ENCODE data around the gene AHCYL2.
A peak's percentile ranks its signal among the peaks of the same experiment; 100 is the strongest.

- TF ChIP-seq CTCF (IDR thresholded peaks at IDR 0.05) (no peak), EZH2 (IDR thresholded peaks at IDR 0.05) (peak; percentile 44), EZH2phosphoT487 (IDR thresholded peaks at IDR 0.05) (no peak)
Measured at GRCh38 chr7:129188372-129188891, 36.4 kb upstream of the AHCYL2 start, which contains the start of gene SMO.
